ENCODE data around the gene GPBP1L1.

Gene GPBP1L1

GRCh38 chr1:45621895-45622523, 64.3 kb downstream of the GPBP1L1 start:
- H3K4me3 ChIP-seq (ENCODE audit: low read depth, low read length): no peak overlapping the region
- DNase-seq (ENCODE audit: low read depth): no peak
- TF ChIP-seq, protein P1, sequence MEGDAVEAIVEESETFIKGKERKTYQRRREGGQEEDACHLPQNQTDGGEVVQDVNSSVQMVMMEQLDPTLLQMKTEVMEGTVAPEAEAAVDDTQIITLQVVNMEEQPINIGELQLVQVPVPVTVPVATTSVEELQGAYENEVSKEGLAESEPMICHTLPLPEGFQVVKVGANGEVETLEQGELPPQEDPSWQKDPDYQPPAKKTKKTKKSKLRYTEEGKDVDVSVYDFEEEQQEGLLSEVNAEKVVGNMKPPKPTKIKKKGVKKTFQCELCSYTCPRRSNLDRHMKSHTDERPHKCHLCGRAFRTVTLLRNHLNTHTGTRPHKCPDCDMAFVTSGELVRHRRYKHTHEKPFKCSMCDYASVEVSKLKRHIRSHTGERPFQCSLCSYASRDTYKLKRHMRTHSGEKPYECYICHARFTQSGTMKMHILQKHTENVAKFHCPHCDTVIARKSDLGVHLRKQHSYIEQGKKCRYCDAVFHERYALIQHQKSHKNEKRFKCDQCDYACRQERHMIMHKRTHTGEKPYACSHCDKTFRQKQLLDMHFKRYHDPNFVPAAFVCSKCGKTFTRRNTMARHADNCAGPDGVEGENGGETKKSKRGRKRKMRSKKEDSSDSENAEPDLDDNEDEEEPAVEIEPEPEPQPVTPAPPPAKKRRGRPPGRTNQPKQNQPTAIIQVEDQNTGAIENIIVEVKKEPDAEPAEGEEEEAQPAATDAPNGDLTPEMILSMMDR (IDR thresholded peaks at IDR 0.05; ENCODE audit: low read depth, low read length, missing control alignments): no peak

DNA sequence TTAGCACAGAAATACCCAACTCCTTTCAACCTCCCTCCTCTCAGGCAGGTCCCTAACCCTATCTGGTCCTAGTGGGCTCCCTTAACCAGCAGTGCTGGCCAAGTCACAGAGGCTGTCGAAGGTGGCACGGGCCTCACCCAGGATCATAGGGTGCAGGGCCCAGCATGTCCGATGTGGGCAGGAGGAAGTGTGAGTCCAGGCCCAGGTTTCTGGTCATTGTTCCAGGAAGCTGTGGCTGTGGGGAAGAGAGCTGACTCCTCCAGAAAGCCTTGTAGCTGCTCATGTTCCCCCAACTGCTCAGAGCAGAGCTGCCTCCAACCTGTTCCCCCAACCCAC, 64.9 kb downstream of the GPBP1L1 start:
- TF ChIP-seq, protein P1 (IDR thresholded peaks at IDR 0.05; ENCODE audit: low read depth, low read length, missing control alignments): no peak
- H3K4me3 ChIP-seq (ENCODE audit: low read depth, low read length): no peak overlapping the region
- no peak for DNase-seq (ENCODE audit: low read depth)

- no peak for DNase-seq (ENCODE audit: low read depth)
- TF ChIP-seq, protein P1 (IDR thresholded peaks at IDR 0.05; ENCODE audit: low read depth, low read length, missing control alignments): no peak
- no peak overlapping the region for H3K4me3 ChIP-seq (ENCODE audit: low read depth, low read length)
Observed at GRCh38 chr1:45620588-45621500, 65.5 kb downstream of the GPBP1L1 start.

- no peak for DNase-seq (ENCODE audit: low read depth)
- no peak overlapping the region for H3K4me3 ChIP-seq (ENCODE audit: low read depth, low read length)
- TF ChIP-seq, protein P1 (IDR thresholded peaks at IDR 0.05; ENCODE audit: low read depth, low read length, missing control alignments): no peak
Observed at GRCh38 chr1:45619149-45619921, 67.0 kb downstream of the GPBP1L1 start.

DNA sequence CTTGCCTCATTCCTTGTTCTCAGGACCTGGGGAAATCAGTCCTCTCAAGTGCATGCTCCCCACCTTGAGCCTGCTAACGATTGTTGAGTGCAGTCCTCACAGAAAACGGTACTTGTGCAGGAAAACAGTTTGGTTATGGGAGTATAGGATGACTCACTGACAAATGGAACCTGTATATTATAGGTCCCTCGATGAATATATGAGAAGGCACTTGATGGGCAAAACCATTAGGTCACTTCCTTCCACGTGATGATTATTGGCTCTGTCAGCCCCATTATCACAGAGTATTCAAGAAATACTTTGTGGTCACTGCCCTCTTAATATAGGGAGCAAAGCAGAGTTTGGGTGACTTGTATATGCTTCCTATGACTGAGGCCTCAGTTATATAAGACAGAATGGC, 68.7 kb downstream of the GPBP1L1 start:
- DNase-seq (ENCODE audit: low read depth): no peak
- TF ChIP-seq, protein P1 (IDR thresholded peaks at IDR 0.05; ENCODE audit: low read depth, low read length, missing control alignments): no peak
- no peak overlapping the region for H3K4me3 ChIP-seq (ENCODE audit: low read depth, low read length)

DNA sequence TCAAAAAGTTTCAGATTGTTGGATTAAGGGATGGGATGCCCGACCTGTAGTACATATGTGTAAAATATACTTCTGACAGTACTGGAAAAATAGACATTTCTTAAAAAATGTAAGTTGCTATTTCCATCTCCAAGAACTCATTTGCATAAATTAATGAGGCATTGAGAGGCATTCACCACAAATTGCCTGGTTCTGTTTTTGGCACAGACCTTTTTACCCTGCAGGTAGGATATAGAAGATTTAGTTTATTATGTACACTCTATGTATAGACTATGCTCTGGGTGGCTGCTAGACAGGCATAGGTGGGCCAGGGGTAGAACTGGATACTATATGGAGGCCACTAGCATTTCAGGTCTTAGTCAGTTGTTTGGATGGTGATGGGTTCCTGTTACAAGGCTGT, 70.4 kb downstream of the GPBP1L1 start:
- TF ChIP-seq, protein P1 (IDR thresholded peaks at IDR 0.05; ENCODE audit: low read depth, low read length, missing control alignments): no peak
- no peak overlapping the region for H3K4me3 ChIP-seq (ENCODE audit: low read depth, low read length)
- no peak for DNase-seq (ENCODE audit: low read depth)

All from GM12864 (cell line).